GM18498 (cell line): ENCODE results near the gene CBX3.
"Not testable (repeated sequence)": the region's sequence is repeated elsewhere in the genome, so short reads cannot be mapped to it uniquely, and the experiment has no call there.

ENCODE experiments used
- ATAC-seq: cut with Tn5 transposase; IDR thresholded peaks from one replicate; pipeline ENCODE4 v1.9.1; 2021; ENCODE audit warnings: mild to moderate bottlenecking, moderate library complexity; ENCODE audit not compliant: unreplicated experiment

Gene CBX3

GRCh38 chr7:26200444-26201246 lies 900 bp upstream of the CBX3 start, which contains the start of gene HNRNPA2B1:
TSS of gene HNRNPA2B1 (minus strand) at chr7:26200746. CDS start at chr7:26200577, 169 bp downstream.
- ATAC-seq, result peak; percentile 65

GRCh38 chr7:26202019-26202990 lies 760 bp downstream of the CBX3 start:
- ATAC-seq, result peak; percentile 4

- ATAC-seq, result no peak
Observed at GRCh38 chr7:26203016-26203415, 1.5 kb downstream of the CBX3 start.

GRCh38 chr7:26208040-26208439 lies 6.5 kb downstream of the CBX3 start:
- ATAC-seq, result no peak

- ATAC-seq, result no peak
Observed at GRCh38 chr7:26212921-26213718, 11.6 kb downstream of the CBX3 start.

- ATAC-seq, result no peak
Observed at GRCh38 chr7:26213807-26214515, 12.4 kb downstream of the CBX3 start.

- ATAC-seq, result no peak
Observed at GRCh38 chr7:26216049-26216448, 14.5 kb downstream of the CBX3 start.

- no peak for ATAC-seq
Observed at GRCh38 chr7:26224359-26224758, 22.8 kb downstream of the CBX3 start.

- no peak for ATAC-seq
Observed at GRCh38 chr7:26227987-26228386, 26.4 kb downstream of the CBX3 start.

- no peak for ATAC-seq
Observed at GRCh38 chr7:26233902-26234511, 32.5 kb downstream of the CBX3 start.

- no peak for ATAC-seq
Observed at GRCh38 chr7:26237035-26237807, 35.7 kb downstream of the CBX3 start.

- no peak for ATAC-seq
Observed at GRCh38 chr7:26238032-26238431, 36.5 kb downstream of the CBX3 start.

GRCh38 chr7:26245150-26245549 lies 43.6 kb downstream of the CBX3 start:
- ATAC-seq, result no peak

- ATAC-seq, result no peak
Observed at GRCh38 chr7:26250239-26250638, 48.7 kb downstream of the CBX3 start.

GRCh38 chr7:26261866-26262265 lies 60.3 kb downstream of the CBX3 start:
- not testable (repeated sequence) for ATAC-seq
